Loucy (cell line): Measurements from ENCODE around the gene SULT4A1.

Experiments used
- H2AFZ ChIP-seq: fragments of 200-600 bp; sonication (generic); 2 replicates; pipeline ENCODE4 v1.6.0; 2016; ENCODE audit warnings: antibody characterized with exemption, mild to moderate bottlenecking, low read length, moderate library complexity
- H3F3A ChIP-seq: fragments of 200-600 bp; 2 replicates; pipeline ENCODE4 v1.6.0; 2016; ENCODE audit warnings: antibody characterized with exemption, low read depth, mild to moderate bottlenecking
- H3K27me3 ChIP-seq: fragments of 200-600 bp; sonication (generic); 2 replicates; pipeline ENCODE4 v1.6.1; 2014; ENCODE audit warnings: low read length, mild to moderate bottlenecking; ENCODE audit not compliant: insufficient read depth, poor library complexity, severe bottlenecking
- H3K36me3 ChIP-seq: fragments of 200-600 bp; sonication (generic); 2 replicates; pipeline ENCODE4 v1.6.1; 2016; ENCODE audit warnings: low read length; ENCODE audit not compliant: insufficient read depth
- H3K4me1 ChIP-seq: fragments of 200-600 bp; sonication (generic); 2 replicates; pipeline ENCODE4 v1.5.1; 2014; ENCODE audit warnings: low read length, mild to moderate bottlenecking; ENCODE audit not compliant: insufficient read depth, poor library complexity, severe bottlenecking
- H3K4me2 ChIP-seq: fragments of 200-600 bp; sonication (generic); 2 replicates; pipeline ENCODE4 v1.6.0; 2014; ENCODE audit warnings: antibody characterized with exemption, low read length, low read depth, mild to moderate bottlenecking; ENCODE audit not compliant: poor library complexity, severe bottlenecking
- H3K4me3 ChIP-seq: fragments of 200-600 bp; sonication (generic); 2 replicates; pipeline ENCODE4 v1.5.1; 2014; ENCODE audit warnings: low read length, mild to moderate bottlenecking, mixed read lengths; ENCODE audit not compliant: poor library complexity, severe bottlenecking
- H3K79me2 ChIP-seq: fragments of 200-600 bp; sonication (generic); 2 replicates; pipeline ENCODE4 v1.6.1; 2014; ENCODE audit warnings: low read length; ENCODE audit not compliant: insufficient read depth
- H3K9ac ChIP-seq: fragments of 200-600 bp; sonication (generic); 2 replicates; pipeline ENCODE4 v1.6.0; 2014; ENCODE audit warnings: mild to moderate bottlenecking, low read depth, low read length, moderate library complexity; ENCODE audit not compliant: poor library complexity, severe bottlenecking
- H3K9me2 ChIP-seq: fragments of 200-600 bp; sonication (generic); replicated peaks from 2 replicates; pipeline ENCODE4 v1.6.1; 2016; ENCODE audit warnings: low read depth, low read length, mixed read lengths
- H3K9me3 ChIP-seq: fragments of 200-600 bp; sonication (generic); 2 replicates; pipeline ENCODE4 v1.6.1; 2014; ENCODE audit warnings: mild to moderate bottlenecking, antibody characterized with exemption, low read length, low read depth; ENCODE audit not compliant: insufficient read depth
- H4K20me1 ChIP-seq: fragments of 200-600 bp; sonication (generic); 2 replicates; pipeline ENCODE4 v1.6.0; 2014; ENCODE audit warnings: antibody characterized with exemption, low read length, mild to moderate bottlenecking; ENCODE audit not compliant: insufficient read depth, poor library complexity, severe bottlenecking
- EZH2phosphoT487 ChIP-seq: fragments of 200-600 bp; IDR thresholded peaks from 2 replicates; pipeline ENCODE4 v1.6.1; 2018; ENCODE audit warnings: antibody characterized with exemption, mild to moderate bottlenecking, moderate library complexity, borderline replicate concordance
- TF ChIP-seq, protein P1 (sequence below): fragments of 200-600 bp; sonication (generic); conservative IDR thresholded peaks from 2 replicates; pipeline ENCODE4 v1.5.1; 2014; ENCODE audit warnings: mild to moderate bottlenecking, antibody characterized with exemption, low read length

SULT4A1 gene

DNA sequence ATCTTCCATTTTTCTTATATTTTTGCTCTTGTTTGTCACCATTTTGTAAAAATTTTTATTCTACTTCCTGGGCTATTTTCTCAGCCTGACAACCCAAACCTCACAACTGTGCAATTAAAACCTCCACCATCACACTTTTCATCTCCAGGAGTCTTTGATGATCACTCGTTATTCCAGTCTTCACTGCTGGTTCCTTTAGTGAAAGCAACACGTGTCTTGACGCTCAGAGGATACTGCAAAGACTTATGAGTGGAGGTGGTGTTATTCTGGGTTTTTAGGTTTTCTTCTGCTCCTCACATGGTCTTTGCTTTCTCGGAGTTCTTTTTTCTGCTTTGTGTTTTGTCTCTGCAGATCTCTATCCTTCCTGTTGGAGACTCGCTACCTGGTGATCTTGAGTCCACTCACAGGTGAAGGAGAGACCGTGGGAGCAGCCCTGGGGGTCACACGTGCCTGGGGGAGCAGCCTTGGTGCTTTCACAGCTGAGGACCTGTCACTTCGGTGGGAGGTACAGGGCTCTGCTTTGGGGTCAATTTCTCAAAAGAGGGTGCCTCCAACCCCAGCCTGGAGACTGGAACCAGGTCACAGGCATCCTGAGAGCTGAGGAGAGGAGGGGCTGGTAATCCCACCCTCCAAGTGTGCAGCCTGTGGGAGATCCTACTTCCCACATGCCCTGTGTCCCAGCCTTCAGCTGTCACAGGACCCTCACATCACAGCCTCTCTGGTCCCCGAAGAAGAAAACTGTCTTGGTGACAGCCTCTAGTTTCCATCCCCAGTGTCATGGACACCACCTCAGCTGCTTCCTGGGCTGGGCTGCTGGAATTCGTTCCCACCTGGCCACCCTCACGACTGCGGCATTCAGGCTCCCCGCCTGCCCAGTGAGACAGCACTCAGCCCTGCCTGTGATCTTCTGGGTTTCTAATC lies 11.0 kb downstream of the SULT4A1 start:
- H3K9me3 ChIP-seq: no peaks in the 10 kb centered on the region
- H3K4me1 ChIP-seq: no peaks in the 10 kb centered on the region
- H3F3A ChIP-seq: no peaks in the 10 kb centered on the region
- H3K27me3 ChIP-seq: no peaks in the 10 kb centered on the region
- no peak overlapping the region for H3K9ac ChIP-seq
- no peak overlapping the region for H3K4me2 ChIP-seq
- no peaks in the 10 kb centered on the region for H3K36me3 ChIP-seq
- H3K9me2 ChIP-seq: no peaks in the 10 kb centered on the region
- no peaks in the 10 kb centered on the region for H3K79me2 ChIP-seq
- H4K20me1 ChIP-seq: no peaks in the 10 kb centered on the region
- no peak overlapping the region for H3K4me3 ChIP-seq
- no peak overlapping the region for H2AFZ ChIP-seq
- TF ChIP-seq EZH2phosphoT487: no peak
- TF ChIP-seq, protein P1, sequence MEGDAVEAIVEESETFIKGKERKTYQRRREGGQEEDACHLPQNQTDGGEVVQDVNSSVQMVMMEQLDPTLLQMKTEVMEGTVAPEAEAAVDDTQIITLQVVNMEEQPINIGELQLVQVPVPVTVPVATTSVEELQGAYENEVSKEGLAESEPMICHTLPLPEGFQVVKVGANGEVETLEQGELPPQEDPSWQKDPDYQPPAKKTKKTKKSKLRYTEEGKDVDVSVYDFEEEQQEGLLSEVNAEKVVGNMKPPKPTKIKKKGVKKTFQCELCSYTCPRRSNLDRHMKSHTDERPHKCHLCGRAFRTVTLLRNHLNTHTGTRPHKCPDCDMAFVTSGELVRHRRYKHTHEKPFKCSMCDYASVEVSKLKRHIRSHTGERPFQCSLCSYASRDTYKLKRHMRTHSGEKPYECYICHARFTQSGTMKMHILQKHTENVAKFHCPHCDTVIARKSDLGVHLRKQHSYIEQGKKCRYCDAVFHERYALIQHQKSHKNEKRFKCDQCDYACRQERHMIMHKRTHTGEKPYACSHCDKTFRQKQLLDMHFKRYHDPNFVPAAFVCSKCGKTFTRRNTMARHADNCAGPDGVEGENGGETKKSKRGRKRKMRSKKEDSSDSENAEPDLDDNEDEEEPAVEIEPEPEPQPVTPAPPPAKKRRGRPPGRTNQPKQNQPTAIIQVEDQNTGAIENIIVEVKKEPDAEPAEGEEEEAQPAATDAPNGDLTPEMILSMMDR: no peak

DNA sequence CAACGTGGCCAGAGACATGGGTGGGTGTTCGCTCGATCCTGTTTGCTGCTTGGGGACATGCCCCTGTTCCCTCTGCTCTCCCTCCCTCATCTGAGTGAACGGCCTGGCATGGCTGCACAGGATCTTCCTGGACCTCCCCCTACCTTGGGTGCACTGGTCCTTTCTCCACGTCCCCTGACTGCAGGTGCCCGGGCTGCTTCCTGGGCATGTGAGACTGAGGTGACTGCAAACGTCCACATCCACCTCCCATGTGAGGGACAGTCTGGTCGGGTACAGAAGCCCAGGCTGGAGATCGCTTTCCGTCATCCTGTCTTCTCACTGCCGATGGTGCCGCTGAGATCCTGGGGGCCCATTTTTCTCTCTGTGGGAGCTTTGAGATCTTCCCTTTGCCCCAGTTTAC lies 11.8 kb downstream of the SULT4A1 start:
- Histone ChIP-seq H3K4me3 (no peak overlapping the region), H3F3A (no peaks in the 10 kb centered on the region), H4K20me1 (no peaks in the 10 kb centered on the region), H3K79me2 (no peaks in the 10 kb centered on the region), H3K9me3 (no peaks in the 10 kb centered on the region), H3K36me3 (no peaks in the 10 kb centered on the region), H2AFZ (no peak overlapping the region), H3K27me3 (no peaks in the 10 kb centered on the region), H3K4me2 (no peak overlapping the region), H3K9me2 (no peaks in the 10 kb centered on the region), H3K9ac (no peak overlapping the region), H3K4me1 (no peaks in the 10 kb centered on the region)
- TF ChIP-seq, protein P1: no peak
- TF ChIP-seq EZH2phosphoT487: no peak

DNA sequence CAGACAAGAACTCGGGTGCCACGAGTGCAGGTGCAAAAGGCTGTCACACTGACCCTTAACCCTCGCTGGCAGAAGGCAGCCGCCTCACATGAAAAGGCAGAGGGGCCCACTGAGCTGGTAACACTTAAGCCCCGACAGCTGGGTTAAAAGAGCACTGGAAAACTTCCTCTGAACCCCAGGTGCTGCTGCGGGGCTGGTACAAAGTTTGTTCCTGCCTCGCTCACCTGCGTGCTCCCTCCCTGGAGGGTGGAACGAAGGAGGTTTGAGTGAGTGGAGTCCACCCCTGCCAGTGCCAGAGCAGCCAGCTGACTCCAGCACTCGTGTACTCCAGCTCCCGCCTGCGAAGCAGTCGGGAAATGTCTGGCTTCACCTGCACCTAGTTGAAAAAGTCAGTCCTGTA lies 12.6 kb downstream of the SULT4A1 start:
- no peaks in the 10 kb centered on the region for H3K27me3 ChIP-seq
- no peaks in the 10 kb centered on the region for H3K4me1 ChIP-seq

More for the DNA sequence above, 12.6 kb downstream of the SULT4A1 start:
- no peaks in the 10 kb centered on the region for H3K36me3 ChIP-seq
- H3K4me2 ChIP-seq: no peak overlapping the region
- no peak overlapping the region for H3K9ac ChIP-seq
- H4K20me1 ChIP-seq: no peaks in the 10 kb centered on the region
- no peaks in the 10 kb centered on the region for H3K9me2 ChIP-seq
- H3K9me3 ChIP-seq: no peaks in the 10 kb centered on the region
- H2AFZ ChIP-seq: no peak overlapping the region
- H3K4me3 ChIP-seq: no peak overlapping the region
- TF ChIP-seq EZH2phosphoT487: no peak
- TF ChIP-seq, protein P1: no peak
- H3F3A ChIP-seq: no peaks in the 10 kb centered on the region
- H3K79me2 ChIP-seq: no peaks in the 10 kb centered on the region
